Measurements from ENCODE around the gene FBF1.
"Not testable (repeated sequence)": the region's sequence is repeated elsewhere in the genome, so short reads cannot be mapped to it uniquely, and the experiment has no call there.

Gene FBF1, protein sequence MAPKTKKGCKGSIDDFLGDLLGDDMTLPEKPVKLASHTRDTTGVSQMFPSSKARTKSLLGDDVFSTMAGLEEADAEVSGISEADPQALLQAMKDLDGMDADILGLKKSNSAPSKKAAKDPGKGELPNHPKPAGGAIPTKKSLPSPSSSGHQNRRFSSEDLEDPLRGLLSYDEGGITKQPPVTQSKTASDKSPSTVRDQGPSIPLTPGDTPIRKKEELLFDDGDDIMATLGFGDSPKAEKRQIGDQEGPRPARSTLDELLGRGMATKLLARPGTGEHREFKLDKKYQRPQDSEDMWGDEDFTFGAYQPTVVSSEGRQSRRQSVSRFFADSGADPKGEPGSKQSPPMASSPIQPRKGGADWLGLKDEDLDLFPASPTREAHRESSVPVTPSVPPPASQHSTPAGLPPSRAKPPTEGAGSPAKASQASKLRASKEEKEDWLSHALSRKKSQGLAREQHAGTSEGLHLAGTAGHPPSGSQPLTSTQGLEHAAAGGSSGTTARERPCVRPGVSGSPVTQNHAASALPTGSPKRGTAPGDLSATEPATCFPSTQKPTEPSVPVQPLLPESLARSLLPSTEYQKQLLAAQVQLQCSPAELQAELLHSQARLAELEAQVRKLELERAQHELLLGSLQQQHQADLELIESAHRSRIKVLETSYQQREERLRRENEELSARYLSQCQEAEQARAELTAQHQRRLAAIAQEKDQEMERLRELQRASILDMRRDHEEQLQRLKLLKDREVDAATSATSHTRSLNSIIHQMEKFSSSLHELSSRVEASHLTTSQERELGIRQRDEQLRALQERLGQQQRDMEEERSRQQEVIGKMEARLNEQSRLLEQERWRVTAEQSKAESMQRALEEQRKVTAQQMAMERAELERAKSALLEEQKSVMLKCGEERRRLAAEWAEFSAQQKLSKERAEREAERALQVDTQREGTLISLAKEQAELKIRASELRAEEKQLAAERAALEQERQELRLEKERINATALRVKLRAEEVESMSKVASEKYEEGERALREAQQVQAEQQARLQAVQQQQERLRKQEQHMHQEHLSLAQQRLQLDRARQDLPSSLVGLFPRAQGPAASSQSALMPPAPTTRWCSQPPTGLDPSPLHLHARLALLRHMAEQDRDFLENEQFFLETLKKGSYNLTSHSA

DNA sequence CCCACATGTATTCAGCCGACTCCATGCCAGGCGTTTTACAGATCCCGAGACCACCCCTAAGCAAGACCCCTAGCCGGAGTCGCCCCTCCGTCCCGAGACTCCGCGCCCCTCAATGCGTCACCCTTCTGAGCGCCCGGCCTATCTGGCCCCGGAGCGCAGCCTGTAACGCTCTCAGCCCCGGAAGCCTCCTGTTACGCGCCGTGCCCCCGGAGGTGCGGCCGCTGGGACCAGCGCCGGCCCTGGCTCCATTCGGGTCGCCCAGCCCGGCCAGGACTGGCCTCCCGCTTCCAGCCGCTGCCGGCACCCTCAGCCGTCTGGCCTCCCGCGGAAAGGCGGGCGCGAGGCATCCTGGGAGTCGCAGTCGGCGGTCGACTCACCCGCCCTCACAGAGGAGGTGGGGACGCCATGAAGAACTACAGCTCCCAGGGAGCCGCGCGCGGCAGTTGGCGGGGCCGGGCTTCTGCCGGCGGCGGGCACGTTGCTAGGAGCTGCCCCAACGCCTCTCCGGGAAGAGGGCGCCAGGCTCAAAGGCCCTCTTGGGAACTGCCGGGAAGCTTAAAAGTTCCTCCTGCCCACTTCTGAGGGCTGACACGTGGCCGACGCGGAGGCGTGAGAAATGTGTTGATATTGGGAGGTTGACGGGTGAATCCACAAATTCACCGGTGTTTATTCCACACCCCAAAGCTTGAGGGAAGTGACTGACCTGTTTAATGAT, at the start of gene FBF1:
Gene FBF1 (minus strand): TSS at position 316 of the 715 bp plus-strand sequence. CDS start 2,893 bp downstream, outside the sequence.
- peak; percentile 90 for DNase-seq

DNA sequence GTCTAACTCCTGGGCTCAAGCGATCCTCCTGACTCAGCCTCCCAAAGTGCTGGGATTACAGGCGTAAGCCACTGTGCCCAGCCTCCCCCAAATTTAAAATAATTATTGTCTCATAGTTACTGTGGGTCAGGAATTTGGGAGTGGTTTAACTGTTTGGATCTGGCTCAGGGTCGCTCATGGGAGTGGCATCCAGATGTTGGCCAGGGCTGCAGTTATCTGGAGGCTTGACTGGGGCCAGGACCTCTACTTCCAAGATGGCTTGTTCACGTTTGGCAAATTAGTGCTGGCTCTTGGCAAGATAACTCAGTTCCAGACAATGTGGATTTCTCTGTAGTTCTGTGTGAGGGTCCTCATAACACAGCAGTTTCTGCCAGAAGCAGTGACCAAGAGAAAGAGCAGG, 46.2 kb upstream of the FBF1 start:
- DNase-seq: no peak

DNA sequence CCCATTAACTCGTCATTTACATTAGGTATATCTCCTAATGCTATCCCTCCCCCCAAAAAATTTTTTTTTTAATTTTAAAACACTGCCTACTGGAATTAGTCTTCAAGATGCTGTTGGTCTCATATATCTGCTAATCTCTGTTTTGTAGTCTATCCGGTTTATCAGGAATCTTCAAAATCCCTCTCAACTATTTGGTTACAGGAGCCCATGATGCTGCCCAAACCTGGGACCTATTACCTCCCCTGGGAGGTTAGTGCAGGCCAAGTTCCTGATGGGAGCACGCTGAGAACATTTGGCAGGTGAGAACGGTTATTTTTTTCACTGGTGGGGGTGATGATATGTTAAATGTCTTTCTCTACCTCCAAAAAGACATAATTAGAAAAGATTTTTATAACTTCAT, 45.1 kb upstream of the FBF1 start:
- no peak for DNase-seq

DNA sequence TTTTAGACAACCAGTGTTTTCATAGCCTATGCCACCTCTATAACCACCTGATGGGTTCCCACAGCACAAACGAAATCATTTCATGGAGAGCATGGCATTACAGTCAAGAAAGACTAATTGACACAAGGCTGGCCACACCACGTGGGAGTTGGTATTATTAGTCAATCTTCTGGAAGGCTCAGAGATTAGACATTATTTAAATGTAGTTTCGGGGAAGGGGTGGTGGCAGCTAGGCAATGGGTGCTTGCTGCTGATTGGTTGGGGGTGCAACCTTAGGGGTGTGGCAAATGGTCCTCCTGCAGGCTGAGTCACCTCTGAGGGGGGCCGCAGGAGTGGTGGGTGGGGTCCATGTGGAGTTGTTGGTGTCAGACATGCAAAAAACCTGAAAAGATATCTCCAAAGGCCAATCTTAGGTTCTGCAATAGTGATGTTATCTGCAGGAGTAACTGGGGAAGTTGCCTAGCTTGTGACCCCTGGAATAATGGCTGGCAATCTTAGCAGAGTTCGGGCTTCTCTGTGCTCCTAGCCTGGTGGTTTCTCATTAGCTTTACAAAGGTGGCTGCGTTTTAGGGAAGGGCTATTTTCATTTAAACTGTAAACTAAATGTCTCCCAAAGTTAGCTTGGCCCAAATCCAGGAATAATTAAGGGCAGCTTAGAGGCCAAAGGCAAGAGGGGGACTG, 42.8 kb upstream of the FBF1 start:
- DNase-seq: no peak

DNA sequence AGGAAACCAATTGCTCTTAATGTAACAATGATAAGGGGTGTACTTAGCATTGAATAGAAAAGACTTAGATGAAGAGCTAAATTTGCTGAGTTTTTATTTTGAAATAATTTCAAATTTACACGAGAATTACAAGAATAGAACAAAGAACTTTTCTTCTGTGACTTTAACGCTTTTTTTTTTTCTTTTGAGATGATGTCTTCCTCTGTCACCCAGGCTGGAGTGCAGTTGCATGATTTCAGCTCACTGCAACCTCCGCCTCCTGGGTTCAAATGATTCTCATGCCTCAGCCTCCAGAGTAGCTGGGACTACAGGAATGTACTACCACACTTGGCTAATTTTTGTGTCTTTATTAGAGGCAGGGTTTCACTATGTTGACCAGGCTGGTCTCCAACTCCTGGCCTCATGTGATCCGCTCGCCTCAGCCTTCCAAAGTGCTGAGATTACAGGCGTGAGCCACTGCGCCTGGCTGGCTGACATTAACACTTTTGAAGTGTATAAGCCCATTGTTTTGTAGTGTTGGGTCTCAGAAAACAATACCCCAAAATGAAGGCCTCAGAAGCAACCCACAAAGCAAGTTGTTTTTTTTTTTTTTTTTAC, 40.3 kb upstream of the FBF1 start:
- DNase-seq: no peak

DNA sequence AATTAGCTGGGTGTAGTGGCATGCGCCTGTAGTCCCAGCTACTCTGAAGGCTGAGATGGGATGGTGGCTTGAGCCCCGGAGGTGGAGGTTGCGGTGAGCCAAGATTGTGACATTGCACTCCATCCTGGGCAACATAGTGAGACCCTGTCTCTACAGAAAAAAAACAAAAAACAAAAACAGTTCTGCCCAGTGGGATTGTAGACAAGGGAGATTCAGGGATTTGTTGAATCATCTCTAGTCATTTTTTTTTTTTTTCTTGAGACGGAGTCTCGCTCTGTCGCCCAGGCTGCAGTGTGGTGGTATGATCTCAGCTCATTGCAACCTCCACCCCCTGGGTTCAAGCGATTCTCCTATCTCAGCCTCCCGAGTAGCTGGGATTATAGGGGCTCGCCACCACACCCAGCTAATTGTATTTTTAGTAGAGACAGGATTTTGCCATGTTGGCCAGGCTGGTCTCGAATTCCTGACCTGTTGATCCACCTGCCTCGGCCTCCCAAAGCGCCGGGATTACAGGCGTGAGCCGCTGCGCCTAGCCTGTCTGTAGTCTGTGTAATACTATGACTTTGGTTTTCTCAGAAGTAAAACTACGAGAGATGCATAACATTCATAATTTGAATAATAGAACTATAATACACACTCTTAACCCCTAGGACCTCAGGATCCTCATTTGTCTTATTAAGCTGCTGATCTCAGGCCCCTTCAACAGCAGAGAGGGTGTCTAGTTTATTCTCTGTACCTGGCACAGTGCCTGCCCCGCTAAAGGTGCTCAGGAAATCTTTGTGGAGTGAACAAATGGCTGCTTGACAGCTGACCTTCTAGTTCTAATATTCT, 39.6 kb upstream of the FBF1 start:
- no peak for DNase-seq

DNA sequence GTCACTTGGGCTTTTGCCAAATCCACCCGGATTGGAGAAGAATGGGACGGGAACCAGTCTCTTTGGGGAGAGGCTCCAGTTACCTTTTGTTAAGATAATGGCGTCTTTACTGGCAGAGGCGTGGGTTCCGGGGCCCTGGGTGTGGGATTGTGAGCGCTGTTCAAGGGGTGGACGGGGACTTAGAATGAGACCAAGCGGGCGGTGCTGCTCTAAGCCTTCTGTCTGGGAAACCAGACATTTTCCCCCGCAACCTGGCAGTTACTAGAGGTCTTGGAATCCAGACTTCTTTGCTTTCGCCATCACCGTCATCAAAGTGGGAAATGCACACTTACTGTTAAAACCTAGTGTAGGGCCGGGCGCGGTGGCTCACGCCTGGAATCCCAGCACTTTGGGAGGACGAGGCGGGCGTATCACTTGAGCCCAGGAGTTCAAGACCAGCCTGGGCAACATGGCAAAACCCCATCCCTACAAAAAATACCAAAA, 38.9 kb upstream of the FBF1 start:
- DNase-seq: no peak

DNA sequence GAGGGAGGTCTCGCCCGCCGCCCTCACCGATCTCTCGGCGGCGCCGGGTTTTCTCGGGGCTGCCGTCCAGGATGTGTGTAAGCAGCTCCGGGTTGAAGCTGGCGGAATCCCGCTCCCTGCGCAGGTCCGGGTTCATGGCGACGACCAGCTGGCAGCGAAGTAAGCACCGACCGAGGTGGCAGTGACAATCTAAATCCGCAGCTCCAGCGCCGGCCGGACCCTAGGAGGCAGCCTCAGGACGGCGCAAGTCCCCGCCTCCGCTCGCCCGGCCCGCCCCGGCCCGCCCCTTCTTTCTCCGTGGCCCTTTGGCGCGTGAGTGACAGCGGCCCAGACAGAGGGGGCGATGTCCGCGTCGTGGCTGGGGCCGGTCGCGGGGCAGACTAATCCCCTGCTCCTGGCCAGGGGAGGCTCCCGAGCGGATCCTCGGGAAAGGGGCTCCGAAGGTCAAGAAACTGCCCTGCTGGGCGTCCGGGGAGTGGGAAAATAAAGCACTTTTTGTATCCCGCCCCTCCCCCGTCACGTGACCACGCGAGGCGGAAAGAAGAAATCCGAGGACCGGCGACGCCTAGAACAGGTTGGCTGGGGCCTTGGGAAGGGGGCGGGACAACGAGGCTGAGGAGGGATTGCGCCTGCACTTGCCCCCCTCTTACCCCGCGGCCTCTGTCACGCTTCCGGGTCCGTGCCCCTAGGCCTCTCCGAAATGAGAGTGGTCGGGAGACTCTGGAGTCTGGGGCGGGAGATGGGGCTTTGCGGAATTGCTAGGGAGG, 38.3 kb upstream of the FBF1 start, which contains the start of the genes ACOX1 and TEN1:
Gene ACOX1 (minus strand): TSS at position 229 of the 767 bp plus-strand sequence. CDS start 93 bp downstream, at position 136.
Gene TEN1 (plus strand): TSS at position 303 of the 767 bp plus-strand sequence. CDS start 6,953 bp downstream, outside the sequence.
- peak; percentile 97 for DNase-seq

DNA sequence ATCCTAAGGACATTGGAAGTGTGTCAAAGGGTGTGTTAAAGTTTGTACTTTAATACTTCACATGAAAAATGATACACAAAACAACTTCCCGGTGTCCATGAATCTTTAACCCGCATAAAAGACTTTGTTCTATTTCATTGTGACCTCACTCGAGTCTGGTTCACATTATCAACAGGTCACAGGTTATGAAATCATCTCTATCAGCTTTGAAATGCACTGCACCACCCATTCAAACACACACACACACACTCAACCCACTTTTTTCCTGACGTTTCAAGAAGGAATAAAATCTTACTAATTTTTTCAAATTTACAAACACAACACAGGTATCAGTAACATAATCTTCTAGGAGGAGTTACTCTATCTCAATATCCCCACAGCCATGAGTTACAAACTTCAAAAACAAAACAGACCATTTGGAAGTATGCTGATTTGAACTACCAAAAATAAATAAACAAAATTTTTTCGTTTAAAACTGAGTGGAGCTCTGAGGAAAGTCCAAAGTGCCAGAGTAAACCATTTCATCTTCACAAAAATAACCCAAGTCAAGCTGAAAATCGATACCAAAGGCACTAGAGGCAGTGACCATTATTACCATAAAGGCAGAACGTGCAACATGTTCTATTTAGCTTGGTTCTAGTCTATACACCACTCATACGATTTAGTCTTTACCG, 35.5 kb upstream of the FBF1 start:
- DNase-seq: no peak

DNA sequence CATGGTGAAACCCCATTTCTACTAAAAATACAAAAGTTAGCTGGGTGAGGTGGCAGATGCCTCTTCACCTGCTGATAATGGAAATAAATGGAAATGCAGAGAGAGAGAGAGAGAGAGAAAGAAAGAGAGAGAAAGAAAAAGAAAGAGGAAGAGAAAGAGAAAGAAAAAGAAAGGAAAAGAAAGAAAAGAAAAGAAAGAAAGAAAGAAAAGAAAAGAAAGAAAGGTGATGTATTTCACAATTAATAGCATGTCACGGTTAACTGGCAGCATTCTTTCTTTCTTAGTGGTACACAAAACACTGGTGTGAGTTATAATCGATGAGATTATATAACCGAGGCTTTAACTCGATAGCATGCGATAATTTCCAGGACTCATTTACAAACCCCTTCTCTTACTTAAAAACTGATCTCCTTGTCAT, 34.9 kb upstream of the FBF1 start:
- no peak for DNase-seq

DNA sequence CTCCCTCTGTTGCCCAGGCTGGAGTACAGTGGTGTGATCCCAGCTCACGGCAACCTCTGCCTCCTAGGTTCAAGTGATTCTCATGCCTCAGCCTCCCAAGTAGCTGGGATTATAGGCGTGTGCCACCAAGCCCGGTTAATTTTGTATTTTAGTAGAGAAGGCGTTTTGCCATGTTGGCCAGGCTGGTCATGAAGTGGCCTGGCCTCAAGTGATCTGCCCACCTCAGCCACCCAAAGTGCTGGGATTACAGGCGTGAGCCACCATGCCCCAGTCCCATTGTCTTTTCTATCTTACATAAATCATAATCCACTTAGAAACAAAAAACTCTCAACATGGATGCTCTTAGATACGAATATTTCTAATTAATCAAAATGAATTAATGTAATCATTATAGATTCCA, 34.3 kb upstream of the FBF1 start:
- DNase-seq: not testable (repeated sequence)

DNA sequence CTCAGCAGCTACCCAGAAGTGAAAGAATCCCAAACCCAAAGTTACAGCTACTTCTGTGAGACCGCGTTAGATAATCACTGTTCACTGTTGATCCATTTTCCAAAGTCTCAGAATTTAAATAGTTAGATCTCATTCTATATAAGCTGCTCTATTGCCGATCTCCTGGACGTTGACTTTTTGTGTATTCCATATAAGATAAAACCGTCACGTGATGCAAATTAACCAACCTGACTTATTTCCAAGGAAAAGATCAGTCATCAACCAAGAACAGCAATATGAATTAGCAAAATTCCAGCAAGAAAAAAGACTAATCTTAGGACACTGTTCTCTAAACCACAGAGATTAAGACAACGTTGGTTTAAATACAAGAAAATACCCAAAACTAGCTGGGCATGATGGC, 29.8 kb upstream of the FBF1 start:
- no peak for DNase-seq

DNA sequence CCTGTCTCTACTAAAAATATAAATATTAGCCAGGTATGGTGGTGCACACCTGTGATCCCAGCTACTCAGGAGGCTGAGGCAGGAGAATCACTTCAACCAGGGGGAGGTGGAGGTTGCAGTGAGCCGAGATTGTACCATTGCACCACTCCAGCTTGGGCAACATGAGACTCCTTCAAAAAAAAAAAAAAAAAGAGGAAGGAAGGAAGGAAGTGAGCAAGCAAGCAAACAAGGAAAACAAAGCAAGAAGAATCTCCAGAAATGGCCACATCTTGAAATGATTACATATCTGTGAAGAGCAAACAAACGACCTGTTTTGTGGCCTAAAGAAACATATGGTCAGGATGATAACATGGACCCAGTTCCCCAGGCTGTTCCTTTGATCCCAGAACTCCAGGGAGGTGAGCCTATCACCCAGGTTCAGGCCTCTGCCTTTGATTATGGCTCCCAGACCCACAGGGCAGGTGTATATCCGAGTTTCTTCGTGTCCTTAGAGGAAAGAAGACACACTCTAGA, 29.2 kb upstream of the FBF1 start:
- no peak for DNase-seq

DNA sequence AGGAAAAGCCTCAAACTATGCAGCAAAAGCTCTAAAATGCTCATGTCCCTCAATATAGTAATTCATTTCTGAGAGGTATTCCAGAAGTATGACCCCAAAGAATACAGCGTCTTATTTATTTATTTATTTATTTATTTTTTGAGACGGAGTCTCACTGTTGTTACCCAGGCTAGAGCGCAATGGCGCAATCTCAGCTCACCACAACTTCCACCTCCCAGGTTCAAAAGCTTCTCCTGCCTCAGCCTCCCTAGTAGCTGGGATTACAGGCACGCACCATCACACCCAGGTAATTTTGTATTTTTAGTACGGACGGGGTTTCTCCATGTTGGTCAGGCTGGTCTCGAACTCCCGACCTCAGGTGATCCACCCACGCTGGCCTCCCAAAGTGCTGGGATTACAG, 28.2 kb upstream of the FBF1 start:
- not testable (repeated sequence) for DNase-seq

DNA sequence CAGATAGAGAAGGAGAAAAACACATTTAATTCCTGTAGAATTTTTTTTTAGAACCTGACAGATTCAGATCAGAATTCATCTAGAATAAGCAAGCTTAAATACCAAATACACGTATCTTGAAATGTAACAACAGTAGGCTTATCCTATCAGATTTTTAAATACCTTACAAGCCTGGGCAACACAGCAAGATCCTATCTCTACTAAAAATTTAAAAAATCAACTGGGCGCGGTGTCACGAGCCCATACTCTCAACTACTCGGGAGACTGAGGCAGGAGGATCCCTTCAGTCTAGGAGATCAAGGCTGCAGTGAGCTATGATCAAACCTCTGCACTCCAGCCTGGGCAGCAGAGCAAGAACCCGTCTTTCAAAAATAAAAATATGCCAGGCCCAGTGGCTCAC, 24.6 kb upstream of the FBF1 start:
- DNase-seq: no peak

DNA sequence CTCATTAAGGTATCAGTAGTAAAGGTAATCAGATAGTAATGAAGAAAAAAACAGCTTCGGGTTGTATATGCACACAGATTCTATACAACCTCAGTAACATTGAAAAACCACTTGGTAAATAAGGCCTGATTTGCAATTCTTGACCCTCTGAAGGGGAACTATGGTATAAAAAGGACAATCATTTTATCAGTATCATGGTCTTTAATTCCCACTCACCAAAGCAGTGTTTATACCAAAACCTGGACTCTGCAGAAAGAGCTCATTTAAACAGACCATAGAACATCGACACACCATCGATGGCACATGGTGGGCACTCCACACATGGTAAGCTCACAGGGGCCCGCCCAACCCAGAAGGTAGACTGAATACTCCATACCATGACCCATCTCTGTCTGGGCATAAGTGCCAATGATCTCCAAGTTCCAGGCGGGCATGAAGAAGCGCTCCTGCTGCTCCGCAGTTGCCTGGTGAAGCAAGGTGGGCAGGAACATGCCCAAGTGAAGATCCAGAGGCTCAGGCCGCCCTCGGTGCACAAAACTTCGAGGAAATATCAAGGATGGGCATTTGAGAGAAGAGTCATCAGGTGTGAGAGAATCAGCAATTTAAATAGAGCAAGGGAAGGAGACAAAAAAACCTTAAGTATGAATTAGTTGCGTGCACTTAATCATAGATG, 19.1 kb upstream of the FBF1 start:
- no peak for DNase-seq

DNA sequence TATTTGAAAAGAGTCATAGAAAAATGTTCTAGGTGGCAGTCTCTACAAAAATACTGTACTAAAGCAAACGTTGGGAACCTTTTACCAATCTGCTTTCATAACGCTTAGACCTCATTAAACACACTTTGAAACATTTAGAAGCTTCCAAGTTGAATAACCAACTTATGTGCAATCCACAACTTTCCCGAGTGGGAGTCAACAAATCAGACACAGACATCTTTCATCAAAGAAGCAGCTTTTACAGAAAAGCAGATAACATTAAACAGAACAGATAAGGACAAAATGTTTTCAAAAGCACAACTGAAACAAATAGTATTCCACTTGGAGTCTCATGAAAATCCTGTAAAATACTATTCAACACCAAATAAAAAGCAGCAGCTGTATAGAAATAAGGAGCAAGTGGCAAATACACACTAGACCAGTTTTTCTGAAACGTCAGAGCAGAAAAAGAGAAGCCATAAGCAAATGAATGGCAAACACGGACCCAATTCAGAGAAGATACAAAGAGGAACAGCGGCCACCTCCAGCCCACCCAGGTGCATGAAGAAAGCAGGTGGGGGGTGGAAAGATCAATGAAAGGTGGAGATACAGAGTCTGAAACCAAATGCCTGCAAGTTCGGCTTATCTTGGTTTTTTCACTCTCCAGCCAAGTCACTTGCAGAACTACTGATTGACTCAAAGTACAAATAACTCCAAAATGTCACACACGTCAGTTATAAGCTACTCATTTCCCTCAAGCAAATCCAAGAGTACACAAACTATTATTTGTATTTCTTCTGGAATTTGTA, 18.4 kb upstream of the FBF1 start:
- DNase-seq: no peak
